ENCODE results near the gene PLD3. TPM values are rescaled to one million over a fixed set of nuclear protein-coding genes. Genes with fewer than 3 reads are reported as not detected.
A peak's percentile ranks its signal among the peaks of the same experiment; 100 is the strongest.
"Not testable (repeated sequence)": the region's sequence is repeated elsewhere in the genome, so short reads cannot be mapped to it uniquely, and the experiment has no call there.

Gene PLD3
- polyA plus RNA-seq, 4 donors: 215 to 340 (median 265) TPM

DNA sequence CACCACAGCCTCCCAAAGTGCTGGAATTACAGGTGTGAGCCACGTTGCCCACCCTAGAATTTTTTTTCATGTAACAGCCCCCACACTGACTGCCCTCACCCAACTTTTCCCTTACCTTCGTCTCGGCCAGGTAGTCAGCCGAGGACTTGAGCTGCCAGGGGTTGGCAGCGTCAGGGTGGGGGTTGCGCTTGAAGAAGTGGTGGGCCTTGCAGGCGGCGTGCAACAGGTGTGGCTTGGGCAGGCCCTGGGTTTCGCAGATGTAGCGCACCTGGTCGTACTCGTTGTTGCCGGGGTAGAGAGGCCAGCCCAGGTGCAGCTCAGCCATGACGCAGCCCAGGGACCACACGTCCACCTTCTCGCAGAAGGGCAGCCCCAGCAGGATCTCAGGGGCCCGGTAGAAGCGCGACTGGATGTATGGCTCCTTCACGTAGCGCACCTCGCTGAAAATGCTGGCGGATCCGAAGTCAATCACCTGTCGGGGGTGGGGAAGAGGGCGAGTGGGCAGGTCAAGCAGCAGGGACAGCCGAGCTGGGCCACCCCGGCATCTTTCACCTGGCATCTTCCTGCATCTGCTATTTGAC is 35.3 kb downstream of the PLD3 start:
- no peak for DNase-seq (ENCODE audit: low read depth in 4 of 4, low spot score in 2 of 4)

DNA sequence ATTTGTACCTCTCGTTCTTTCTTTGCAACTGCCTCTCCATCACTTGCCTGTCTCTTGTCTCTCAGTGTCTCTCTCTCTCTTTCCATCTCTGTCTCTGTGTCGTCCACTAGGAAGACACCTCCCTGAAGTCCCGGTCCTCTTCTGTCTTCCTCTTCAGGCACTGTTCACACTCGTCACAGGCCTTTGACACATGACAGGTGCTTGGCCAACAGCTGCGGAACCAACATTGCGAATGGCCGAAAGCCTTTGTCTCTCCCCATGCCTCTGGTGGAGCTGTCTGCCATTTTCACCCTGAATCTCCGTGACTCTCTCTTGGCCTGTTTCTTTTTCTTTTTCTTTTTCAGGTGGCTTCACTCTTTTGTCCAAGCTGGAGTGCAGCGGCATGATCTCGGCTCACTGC is 38.7 kb downstream of the PLD3 start:
- no peak for DNase-seq (ENCODE audit: low read depth in 4 of 4, low spot score in 2 of 4)

DNA sequence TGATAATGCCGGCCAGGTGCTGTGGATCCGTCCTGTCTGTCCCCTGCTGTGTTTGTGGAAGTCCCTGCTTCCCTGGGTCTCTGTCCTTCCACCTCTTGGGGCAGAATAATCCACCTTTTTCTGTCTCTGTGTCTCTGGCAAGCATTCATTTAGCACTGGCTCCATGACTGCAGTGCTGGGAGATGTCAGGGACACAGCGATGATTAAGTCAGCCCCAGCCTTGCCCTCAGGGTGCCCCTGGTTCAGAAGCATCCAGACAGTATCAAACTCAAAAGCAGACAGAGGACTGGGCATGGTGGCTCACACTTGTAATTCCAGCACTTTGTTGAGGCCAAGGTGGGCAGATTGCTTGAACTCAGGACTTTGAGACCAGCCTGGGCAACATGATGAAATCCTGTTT is 40.0 kb downstream of the PLD3 start:
- no peak for DNase-seq (ENCODE audit: low read depth in 4 of 4, low spot score in 2 of 4)

DNA sequence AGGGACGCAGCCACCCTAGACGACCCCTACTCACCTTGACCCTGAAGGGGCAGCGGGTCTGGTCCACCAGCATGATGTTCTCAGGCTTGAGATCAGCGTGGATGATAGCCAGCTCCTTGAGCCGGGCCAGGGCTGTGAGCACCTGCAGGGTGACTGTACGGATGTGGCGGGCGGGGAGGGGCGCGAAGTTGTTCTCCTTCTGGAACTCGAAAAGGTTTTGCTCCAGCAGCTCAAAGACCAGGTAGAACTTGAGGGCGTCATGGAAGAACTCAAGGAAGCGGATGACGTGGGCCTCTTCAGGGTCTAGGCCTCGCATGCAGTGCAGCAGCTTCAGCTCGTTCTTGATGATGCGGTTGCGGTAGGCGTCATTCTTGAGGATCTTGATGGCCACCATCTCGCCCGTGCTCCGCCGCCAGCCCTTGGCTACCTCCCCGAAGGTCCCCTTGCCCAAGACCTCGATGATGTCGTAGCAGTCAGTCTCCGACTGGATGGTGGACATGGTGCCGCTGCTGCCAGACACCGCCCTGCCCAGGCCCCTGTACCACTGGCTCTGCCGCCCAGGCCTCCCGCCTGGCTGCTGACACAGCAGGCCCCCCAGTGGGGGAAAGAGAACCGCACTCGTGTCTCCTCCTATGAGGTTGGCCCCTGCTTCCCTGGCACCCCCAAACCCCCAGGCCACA is 41.0 kb downstream of the PLD3 start:
- DNase-seq (ENCODE audit: low read depth in 4 of 4, low spot score in 2 of 4): no peak

DNA sequence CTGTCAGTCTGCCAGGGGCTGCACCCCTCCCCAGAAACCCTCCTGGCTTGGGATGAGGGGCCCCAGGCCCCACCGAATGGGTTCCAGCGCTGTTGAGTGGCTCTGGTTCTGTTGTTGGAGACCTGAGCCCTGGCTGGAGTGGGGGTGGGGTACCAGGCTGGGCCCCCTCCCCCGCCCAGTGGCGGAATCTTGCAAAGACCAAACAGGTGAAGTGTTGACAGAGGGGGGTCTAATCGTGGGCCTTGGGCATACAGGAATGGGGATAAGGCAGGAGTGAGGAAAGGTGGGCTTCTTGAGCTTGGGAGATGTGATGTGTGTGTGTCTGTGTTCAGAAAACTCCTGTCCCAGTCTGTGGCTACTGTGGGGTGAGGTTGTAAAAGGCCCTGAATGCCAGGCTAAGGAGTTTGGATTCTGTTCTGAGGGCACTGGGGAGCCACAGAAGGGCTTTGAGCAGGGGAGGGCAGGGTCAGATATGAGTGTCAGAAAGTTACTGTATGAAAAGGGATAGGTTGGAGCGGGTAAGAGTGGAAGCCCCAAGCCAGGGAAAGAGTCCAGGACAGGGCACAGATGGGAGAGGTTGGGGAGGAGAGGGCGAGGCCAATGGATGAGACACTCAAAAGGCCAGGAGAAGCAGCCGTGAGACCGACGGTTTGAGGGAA is 41.7 kb downstream of the PLD3 start, which contains the start of gene HIPK4:
HIPK4 (minus strand) TSS at position 98 of the 659 bp plus-strand sequence. CDS start 279 bp downstream, outside the sequence.
- DNase-seq (ENCODE audit: low read depth in 4 of 4, low spot score in 2 of 4): no peak

DNA sequence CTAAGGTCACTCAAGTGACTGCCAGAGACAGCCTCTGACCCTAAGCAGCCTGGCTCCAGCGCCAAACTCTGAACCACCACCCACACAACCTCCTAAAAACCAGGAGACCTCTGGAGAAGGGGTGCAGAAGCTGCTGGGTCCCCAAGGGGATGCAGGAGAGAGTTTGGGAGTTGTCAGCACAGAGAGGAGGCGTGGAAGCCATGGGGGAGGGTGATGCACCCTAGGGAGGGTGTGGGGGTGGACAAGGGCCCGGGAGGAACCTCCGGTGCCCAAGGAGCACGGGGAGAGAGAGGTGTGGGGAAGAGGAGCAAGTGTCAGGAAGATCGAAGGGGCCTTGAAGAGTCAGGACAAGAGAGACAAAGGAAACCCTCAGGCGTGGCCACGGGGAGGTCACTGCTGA is 43.6 kb downstream of the PLD3 start:
- DNase-seq (ENCODE audit: low read depth in 4 of 4, low spot score in 2 of 4): no peak

DNA sequence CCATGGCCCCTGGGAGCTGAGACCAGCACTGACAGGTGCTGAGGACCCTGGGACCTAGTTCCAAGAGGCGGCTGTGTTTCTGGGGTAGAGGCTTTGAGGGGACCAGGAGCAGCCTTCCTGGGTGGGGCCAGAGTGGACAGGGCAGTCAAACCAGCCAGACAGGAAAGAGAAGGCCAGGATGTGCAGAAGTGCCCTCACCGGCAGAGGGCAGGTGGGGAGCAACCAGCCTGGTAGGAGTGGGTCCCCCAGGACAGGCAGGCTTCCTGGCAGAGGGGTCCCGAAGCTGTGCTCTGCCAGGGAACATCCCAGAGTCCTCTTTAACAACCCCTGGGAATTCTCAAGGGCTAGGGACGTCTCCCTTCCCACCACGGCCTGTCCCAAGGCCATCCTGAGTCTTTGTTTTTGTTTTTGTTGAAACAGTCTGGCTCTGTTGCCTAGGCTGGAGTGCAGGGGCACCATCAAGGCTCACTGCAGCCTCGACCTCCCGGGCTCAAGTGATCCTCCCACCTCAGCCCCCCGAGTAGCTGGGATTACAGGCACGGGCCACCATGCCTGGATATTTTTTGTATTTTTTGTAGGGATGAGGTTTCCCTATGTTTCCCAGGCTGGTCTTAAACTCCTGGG is 44.5 kb downstream of the PLD3 start:
- no peak for DNase-seq (ENCODE audit: low read depth in 4 of 4, low spot score in 2 of 4)

DNA sequence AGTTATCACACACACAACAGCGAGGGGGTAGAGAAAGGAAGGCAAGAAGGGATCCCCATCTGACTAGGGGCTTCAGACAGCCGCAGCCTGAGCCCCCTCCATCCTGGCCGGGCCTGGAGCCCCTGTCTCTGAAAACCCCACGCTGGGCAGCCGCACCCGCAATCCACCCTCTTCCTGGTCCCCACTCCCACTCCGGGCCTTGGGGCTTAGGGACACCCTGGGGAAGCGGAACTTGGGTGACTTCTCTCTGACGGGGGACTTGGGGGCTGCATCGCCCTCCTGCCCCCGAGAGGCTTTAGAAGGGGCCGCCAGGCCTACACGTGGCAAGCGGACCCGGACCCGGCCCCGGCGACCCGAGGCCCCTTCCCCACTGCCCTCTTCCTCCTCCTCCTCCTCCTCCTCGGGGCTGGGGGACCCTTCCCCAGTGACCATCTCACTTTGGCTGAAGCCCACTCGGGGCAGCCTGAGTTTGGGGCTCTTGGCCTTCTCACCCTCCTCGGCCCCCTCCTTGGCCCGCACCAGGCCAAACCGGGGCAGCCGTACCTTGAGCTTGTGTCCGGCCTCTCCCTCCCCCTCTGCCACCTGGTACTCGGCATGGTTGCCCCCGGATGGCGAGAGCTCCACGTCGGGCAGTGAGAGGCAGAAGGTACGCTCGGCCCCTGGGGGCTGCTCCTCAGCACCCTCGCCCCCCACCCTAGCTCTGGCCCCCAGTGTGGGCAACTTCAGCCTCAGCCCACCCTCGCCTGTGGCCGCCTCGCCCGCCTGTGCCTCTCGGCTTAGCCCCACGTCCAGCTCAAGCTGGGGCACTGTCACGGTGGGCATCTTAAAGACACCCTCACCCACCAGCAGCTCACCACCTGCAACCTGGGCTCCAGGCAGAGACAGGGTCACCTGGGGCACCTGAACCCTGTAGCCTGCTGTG is 45.7 kb downstream of the PLD3 start:
- DNase-seq (ENCODE audit: low read depth in 4 of 4, low spot score in 2 of 4): no peak

DNA sequence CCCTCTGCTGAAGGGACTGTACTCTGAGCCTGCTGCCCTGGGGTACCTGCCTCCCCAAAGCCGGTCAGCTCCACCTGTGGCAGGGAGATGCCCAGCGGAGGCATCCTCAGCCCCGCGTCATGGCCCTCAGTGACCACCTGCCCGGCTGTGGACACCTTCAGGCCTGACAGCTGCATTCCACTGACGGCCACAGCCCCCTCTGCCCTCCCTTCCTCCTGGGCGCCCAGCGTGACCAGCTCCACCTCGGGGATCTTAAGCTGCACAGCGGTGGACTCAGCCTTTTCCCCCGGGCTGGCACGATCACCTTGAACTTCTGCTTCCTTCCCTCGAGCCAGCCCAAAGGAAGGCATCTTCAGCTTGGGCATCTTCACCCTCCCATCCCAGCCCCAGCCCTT is 46.3 kb downstream of the PLD3 start:
- no peak for DNase-seq (ENCODE audit: low read depth in 4 of 4, low spot score in 2 of 4)

DNA sequence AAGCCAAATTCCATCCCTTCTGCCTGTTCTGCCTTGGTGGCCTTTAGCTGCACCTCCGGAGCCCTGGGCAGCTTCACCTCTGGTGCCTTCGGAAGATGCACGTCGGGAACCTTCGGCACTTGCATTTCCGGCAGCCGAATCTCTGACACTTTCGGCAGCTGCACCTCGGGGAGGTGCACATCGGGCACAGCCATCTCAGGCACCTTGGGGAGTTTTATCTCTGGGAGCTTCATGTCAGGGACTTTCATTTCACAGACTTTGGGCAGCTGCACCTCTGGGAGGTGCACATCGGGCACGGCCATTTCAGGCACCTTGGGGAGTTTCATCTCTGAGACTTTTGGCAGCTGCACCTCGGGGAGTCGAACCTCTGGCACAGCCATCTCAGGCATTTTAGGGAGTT is 47.5 kb downstream of the PLD3 start:
- DNase-seq (ENCODE audit: low read depth in 4 of 4, low spot score in 2 of 4): no peak

DNA sequence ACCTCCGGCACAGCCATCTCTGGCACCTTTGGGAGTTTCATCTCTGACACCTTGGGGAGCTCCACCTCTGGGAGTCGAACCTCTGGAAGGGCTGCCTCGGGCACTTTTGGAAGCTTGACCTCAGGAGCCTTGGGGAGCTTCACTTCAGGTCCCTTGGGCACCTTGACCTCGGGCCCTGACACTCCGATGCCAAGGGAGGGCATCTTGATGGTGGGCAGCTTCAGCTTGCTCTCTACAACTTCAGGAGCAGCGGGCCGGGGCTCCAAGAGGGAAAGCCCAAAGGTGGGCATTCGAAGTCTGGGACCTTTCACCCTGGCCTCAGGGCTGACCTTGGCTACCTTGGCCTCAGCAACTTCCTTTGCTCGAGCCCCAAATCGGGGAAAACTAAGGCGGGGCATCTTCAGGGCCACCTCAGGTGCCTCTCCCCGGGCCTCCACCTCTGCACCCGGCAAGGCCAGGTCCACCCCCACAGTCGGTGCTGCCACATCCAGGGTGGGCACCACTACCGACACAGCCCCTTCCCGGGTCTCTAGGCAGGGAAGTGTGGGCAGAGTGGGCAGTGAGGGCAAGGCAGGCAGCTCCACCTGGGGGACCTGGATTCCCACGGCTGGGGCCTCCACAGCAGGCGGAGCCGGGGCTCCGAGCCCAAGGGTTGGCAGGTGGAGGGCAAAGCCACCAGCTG is 48.5 kb downstream of the PLD3 start:
- DNase-seq (ENCODE audit: low read depth in 4 of 4, low spot score in 2 of 4): no peak

DNA sequence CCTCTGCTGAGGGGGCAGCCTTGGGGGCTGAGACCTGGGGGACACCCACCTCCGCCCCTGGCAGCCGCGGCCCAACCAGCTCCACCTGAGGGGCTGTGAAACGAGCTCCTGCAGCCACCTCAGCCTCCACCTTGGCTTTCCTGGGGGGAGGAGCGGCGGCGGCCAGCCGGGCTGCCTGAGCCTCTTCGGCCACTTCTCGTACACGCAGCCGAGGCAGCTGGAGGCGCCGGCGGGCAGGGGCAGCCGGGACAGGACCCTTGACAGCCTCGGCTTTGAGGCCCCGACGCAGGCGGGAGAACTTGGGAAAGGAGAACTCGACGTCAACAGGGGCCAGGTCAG is 49.0 kb downstream of the PLD3 start:
- DNase-seq (ENCODE audit: low read depth in 4 of 4, low spot score in 2 of 4): no peak

DNA sequence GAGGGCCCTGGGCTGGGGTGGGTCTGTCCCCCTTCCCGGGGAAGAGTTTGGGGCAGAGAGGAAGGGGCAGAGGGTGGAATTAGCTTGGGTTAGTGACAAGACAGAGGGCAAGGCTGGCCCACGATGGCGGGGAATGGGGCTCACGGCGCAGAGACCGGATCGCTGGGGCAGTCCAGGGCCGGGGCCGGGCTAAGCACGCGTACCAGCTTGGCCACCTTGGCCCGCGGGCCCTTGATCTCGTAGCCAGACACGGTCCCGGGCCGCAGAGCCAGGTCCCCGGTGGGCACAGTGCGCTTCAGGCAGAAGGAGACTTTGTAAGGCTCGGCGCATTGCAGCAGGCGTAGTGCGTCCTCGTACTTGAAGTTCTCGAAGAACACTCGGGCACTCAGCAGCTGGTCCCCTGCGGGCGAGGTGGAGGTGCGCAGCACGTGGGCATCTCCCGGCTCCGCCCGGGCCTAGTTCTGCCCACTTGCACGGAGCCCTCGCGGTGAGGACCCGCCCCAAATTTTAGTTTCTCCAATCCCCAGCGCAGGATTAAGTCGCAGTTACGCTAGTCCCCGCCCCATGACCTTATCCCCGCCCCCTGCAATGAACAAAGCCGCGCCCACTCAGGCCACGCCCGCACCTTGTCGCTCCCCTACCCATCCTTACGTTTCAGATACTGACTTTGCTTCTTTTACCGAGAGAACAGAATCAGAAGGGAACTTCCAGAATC is 50.1 kb downstream of the PLD3 start:
- DNase-seq (ENCODE audit: low read depth in 4 of 4, low spot score in 2 of 4): no peak

DNA sequence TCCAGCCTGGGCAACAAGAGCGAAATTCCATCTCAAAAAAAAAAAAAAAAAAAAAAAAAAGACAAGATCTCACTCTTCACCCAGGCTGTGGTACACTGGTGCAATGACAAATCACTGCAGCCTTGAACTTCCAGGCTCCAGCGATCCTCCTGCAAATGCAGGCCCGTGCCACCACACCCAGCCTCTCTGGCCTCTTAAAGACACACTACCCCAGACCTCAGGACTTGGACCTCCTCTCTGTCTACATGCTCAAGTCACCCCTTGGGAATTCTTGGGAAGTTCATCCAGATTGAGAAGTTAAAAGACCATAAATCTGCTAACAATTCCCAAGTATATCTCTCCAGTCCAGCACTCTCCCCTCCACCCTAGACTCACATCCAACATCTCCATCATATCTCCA is 52.1 kb downstream of the PLD3 start:
- DNase-seq (ENCODE audit: low read depth in 4 of 4, low spot score in 2 of 4): no peak

DNA sequence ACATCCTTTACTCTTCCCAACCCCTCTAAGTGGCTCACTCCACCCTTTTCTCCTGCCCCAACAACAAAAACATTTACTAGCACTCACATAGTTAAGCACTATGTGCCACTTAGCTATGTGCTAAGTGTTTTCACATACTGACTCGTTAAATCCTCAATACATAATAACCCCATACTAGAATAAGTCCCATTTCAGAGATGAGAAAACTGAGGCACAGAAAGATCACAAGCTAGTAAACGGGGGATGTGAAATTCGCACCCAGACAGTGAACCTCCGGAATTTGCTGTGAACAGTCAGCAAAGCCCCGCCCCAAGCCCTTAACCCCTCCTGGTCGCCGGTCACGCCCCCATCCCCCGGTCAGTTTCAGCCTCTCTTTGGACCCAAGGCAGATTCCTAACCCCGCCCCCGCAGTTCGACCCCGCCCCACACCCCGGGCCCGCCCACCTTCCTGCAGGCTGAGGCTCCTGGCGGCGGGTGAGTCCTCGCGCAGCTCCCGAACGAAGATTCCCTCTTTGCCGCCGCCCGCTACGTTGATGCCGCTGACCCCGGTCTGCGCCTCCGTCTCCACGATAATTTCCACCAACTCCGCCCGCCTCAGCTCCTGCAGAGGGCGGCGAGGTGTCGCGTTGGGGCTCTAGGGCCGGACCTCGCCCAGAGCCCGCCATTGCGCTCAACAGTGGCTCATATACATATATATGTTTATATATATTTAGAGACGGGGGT is 54.9 kb downstream of the PLD3 start:
- peak in 2 of 4 donors; percentile 65 to 71 for DNase-seq (ENCODE audit: low read depth in 4 of 4, low spot score in 2 of 4)

DNA sequence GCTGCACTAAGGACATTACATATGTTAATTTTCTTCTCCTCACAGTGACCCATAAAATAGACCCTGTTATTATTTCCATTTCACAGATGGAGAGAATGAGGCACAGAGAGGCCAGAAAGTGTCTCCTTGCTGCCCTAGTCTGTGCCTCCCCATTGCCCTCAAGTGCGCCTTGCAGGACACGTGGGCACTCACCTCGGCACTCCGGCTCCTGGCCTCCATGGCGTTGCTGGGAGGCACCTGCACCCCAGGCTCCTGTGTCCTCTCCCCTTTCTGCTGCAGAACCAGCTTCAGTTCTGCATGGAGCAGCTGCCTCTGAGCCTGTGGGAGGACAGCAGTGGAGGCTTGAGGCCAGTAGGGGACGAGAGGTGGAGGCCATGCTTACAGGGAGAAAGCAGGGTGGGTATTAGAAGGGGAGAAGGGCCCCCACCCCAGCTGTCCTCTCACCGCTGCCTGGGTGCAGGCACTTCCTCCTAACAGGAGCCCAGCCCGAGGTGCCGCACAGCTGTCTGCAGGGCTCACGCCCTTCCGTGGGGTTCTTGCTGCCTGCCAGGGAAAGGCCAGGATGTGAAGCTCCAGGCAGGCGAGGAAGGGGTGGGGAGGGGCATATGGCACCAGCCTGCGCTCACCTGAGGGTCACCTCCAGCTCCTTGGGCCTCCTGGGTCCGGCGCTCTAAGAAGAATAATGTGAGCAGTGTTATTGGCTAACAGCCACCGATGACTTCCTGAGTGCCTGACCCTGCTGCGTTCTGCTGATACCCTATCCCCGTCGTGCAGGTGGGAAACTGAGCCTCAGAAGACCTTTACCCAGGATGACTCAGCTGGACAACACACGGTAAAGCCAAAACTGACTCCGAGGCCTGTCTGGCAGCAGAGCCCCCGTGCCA is 59.5 kb downstream of the PLD3 start:
- no peak for DNase-seq (ENCODE audit: low read depth in 4 of 4, low spot score in 2 of 4)

DNA sequence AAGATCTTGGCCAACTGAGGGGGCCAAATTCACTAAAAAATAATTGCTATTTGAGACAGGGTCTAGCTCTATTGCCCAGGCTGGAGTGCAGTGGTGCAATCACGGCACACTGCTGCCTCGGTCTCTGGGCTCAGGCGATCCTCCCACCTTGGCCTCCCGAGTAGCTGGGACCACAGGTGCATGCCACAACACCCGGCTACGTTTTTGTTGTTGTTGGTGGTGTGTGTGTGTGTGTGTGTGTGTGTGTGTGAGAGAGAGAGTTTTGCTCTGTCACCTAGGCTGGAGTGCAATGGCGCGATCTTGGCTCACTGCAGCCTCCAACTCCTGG is 60.1 kb downstream of the PLD3 start:
- not testable (repeated sequence) for DNase-seq (ENCODE audit: low read depth in 4 of 4, low spot score in 2 of 4)

DNA sequence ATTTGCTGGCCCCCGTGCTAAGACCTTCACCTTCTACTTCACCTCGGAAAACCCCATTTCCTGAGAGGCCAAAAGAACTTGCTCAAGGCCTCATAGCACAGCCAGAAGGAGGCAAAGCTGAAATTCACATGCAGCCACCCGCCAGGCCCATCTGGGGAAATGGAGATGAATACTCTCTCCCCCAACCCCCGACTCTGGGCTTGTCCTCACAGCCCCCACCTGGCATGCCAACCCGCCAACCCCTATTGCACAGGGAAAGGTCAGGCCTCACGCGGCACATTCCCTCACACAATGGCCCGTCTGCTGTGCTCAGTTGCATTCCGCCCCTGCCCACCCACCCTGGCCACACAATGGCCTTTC is 61.5 kb downstream of the PLD3 start:
- no peak for DNase-seq (ENCODE audit: low read depth in 4 of 4, low spot score in 2 of 4)

Measured in left renal cortex interstitium (tissue), 4 donors.